Fibroblast of mammary gland (primary cell): ENCODE data around the gene LRP1B.

Experiments
- DNase-seq: peaks from one replicate; pipeline ENCODE4 v3.0.0-alpha.2; 2010; ENCODE audit warnings: low read depth
- H3K4me3 ChIP-seq: 2 replicates; pipeline ENCODE4 v1.5.1; 2011; ENCODE audit warnings: low read depth, mild to moderate bottlenecking, low read length, moderate library complexity; ENCODE audit not compliant: control insufficient read depth
- TF ChIP-seq, protein P1 (sequence below): conservative IDR thresholded peaks from 2 replicates; pipeline ENCODE4 v1.5.1; 2011; ENCODE audit warnings: low read depth, low read length, inconsistent platforms; ENCODE audit not compliant: control insufficient read depth, insufficient read depth

Gene LRP1B

DNA sequence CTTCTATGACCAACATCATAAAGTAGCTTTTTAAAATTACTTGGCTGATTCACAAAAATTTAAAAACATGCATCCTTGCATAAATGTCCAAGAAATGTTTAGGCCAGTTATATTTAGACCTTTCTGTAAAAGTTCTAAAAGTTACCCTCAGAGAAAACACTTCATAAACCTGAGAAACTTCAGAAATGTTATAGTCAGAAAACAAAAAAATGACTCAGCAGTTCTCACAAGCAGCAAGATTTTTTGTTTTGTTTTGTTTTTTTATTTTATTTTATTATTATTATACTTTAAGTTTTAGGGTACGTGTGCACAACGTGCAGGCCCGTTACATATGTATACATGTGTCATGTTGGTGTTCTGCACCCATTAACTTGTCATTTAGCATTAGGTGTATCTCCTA lies 648.1 kb downstream of the LRP1B start:
- TF ChIP-seq, protein P1, sequence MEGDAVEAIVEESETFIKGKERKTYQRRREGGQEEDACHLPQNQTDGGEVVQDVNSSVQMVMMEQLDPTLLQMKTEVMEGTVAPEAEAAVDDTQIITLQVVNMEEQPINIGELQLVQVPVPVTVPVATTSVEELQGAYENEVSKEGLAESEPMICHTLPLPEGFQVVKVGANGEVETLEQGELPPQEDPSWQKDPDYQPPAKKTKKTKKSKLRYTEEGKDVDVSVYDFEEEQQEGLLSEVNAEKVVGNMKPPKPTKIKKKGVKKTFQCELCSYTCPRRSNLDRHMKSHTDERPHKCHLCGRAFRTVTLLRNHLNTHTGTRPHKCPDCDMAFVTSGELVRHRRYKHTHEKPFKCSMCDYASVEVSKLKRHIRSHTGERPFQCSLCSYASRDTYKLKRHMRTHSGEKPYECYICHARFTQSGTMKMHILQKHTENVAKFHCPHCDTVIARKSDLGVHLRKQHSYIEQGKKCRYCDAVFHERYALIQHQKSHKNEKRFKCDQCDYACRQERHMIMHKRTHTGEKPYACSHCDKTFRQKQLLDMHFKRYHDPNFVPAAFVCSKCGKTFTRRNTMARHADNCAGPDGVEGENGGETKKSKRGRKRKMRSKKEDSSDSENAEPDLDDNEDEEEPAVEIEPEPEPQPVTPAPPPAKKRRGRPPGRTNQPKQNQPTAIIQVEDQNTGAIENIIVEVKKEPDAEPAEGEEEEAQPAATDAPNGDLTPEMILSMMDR, result no peak
- no peak overlapping the region for H3K4me3 ChIP-seq
- DNase-seq, result no peak

DNA sequence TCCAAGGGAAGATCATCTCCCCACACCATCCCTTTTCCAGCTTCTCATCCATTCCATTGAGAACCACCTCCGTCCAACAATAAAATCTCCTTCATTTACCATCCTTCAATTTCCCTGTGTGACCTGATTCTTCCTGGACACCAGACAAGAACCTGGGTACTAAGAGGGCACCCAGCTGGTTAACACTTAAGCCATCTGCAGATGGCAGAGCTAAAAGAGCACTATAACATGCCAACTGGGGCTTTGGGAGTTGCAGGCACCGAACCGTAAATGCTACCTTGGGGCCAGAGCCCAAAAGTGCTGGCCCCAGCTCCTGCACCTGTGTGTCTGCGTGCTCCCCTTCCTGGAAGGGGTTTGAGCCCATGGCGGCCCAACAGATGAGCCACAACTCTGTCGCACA lies 655.0 kb downstream of the LRP1B start:
- TF ChIP-seq, protein P1, result no peak
- DNase-seq, result no peak

DNA sequence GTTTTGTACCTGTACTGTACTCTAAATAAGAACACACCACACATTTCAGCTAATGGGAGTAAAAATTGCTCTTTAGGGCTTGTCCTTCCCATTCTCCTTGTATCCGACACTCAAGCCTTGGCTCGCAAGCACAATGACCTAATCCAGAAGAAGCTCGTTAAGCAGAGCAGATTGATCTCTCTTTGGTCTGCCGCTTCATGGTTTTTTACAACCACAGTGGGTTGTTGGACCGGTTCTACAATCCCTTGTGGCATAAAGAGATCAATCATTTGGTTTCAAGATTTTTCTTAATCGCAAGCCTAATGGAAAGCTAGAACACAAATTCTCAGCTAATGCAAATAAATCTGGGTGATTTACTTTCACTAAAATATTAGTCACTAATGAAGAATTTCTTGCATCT lies 662.1 kb downstream of the LRP1B start:
- no peak for DNase-seq
- TF ChIP-seq, protein P1, result no peak
- no peak overlapping the region for H3K4me3 ChIP-seq

More for the DNA sequence above, 655.0 kb downstream of the LRP1B start:
- no peak overlapping the region for H3K4me3 ChIP-seq

DNA sequence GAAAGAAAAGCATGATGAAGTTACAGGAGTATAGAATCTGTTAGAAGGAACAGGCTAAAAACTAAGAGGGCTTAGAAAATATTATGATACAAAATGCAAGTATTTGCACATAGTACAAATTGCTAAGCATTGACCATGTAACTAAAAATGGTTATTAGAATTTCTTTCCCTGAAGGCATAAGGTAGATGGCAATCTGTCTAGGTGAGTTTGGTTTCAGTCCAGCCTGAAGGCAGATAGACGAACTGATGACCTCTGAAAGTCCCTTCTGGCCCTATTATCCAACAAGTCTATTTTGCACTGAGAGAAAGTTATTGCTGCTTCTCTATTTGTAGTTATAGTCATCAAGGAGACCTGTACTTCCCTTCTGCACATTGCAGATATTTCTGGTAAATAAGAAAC lies 663.5 kb downstream of the LRP1B start:
- TF ChIP-seq, protein P1, result no peak
- no peak overlapping the region for H3K4me3 ChIP-seq

DNA sequence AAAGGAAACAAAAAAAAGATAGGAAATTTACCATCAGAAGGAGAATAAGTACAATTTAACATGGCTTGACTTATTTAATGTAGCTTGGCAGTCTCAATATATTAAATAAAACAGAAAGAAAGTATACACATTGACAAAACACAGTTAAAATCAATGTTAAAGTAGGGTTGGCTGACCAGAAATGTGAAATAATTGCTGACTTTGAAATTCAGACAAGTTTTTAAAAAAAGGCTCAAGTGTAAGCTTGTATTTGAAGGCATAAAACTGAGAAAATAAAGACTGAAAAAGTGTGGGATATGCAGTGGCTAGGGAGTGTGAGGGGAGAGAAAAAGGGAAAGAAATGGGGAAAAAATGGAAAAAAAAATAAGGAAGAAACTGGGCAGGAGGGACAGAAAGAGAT lies 665.8 kb downstream of the LRP1B start:
- no peak overlapping the region for H3K4me3 ChIP-seq
- TF ChIP-seq, protein P1, result no peak
- DNase-seq, result no peak

More for the DNA sequence above, 663.5 kb downstream of the LRP1B start:
- no peak for DNase-seq

DNA sequence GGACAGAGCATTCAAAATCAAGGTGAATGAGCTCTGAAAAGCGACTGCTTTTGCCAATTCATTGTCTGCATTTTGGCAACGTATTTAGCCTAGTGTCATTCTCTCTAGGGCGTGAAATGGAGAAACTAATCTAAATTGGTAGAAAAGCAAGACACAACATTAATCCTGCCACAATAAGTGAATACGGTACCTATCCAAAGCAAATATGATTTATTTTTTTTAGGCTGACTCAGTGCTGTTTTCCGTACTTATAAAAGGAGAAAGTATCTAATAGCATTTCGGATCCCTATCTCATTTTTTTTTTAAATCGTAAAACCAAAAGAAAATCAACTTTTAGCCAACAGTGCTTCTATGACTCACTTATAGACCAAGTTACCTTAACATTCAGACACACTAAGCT lies 672.5 kb downstream of the LRP1B start:
- no peak for DNase-seq
- H3K4me3 ChIP-seq, result no peak overlapping the region
- TF ChIP-seq, protein P1, result no peak

DNA sequence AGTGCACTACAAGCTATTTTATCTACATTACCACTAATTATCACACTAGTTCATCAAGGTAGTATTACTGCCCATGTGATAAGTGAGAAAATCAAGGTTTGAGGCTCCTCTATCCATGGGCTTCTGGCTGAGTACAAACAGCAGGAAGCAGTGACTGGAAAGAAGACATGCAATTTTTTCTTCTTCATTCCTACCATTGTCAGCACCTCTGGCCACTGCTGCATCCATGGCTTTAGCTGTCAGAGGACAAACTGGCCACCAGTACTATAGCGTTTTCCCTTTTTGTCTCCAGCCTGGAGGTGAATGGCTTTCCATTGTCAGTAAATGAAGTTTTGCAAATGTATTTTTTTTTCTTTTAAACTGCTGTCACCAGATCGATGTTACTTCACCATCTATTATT lies 674.9 kb downstream of the LRP1B start:
- TF ChIP-seq, protein P1, result no peak
- no peak for DNase-seq
- no peak overlapping the region for H3K4me3 ChIP-seq
